Right lobe of liver (tissue), 6 donors: ENCODE data around the gene OVCA2. TPM values are rescaled to one million over a fixed set of nuclear protein-coding genes. Genes with fewer than 3 reads are reported as not detected.

Experiments used
- ATAC-seq, 4 donors: fragments of 200-7000 bp; cut with Tn5 transposase; one replicate each; pipeline ENCODE4 v1.9.1; 2020; ENCODE audit warnings: mild to moderate bottlenecking in 4 of 4, moderate library complexity in 4 of 4
- DNase-seq, 3 donors: peaks; one replicate each; pipeline ENCODE4 v3.0.0-alpha.2; 2020
- H3K27ac ChIP-seq, 3 donors: fragments of 200-600 bp; one replicate each; pipeline ENCODE4 v1.8.0; 2022
- H3K27me3 ChIP-seq, 2 donors: fragments of 200-600 bp; one replicate each; pipeline ENCODE4 v1.8.0; 2022
- H3K36me3 ChIP-seq, 4 donors: fragments of 200-600 bp; sonication (generic) in 1 of 4; one replicate each; pipeline versions ENCODE4 v1.5.1 to v1.8.0; 2017 to 2022; ENCODE audit warnings: control low read depth in 1 of 4
- H3K4me1 ChIP-seq, 4 donors: fragments of 200-600 bp; sonication (generic) in 1 of 4; one replicate each; pipeline versions ENCODE4 v1.5.1 to v1.8.0; 2017 to 2022; ENCODE audit warnings: control low read depth in 1 of 4
- H3K4me3 ChIP-seq, 3 donors: fragments of 200-600 bp; one replicate each; pipeline ENCODE4 v1.8.0; 2022
- H3K9me3 ChIP-seq, 4 donors: fragments of 200-600 bp; sonication (generic) in 1 of 4; one replicate each; pipeline versions ENCODE4 v1.5.1 to v1.8.0; 2017 to 2022; ENCODE audit warnings: control low read depth in 1 of 4
- CTCF ChIP-seq, 4 donors: fragments of 200-600 bp in 3 of 4; fragments of 450-650 bp in 1 of 4; IDR thresholded peaks; one replicate each; pipeline versions ENCODE4 v1.5.1 to v1.8.0; 2016 to 2022; ENCODE audit warnings: antibody characterized with exemption in 4 of 4, mild to moderate bottlenecking in 2 of 4
- POLR2A ChIP-seq: fragments of 450-650 bp; IDR thresholded peaks from one replicate; pipeline ENCODE4 v1.6.1; 2017; ENCODE audit warnings: antibody characterized with exemption, mild to moderate bottlenecking
- WGBS: methylation state at CpG from one replicate; pipeline ENCODE4 v1.1.6; 2018; ENCODE audit warnings: low coverage, low lambda C conversion rate; ENCODE audit not compliant: insufficient coverage; ENCODE audit errors: missing lambda C conversion rate; 5-methylcytosine and 5-hydroxymethylcytosine counted together
- intact Hi-C, 2 donors: fragments of 100-400 bp; cut with DNase I; formaldehyde crosslinking; loops; one replicate each; pipeline versions ENCODE4 v1.11.2 to v1.14.1; 2022
- long read RNA-seq: library from polyadenylated mRNA; unstranded; transcript quantifications from one replicate; pipeline ENCODE4 v2.0.0, GENCODE V29; 2019
- total RNA-seq, 6 experiments: library from RNA; depleted of rRNA in 2 of 6; stranded (reverse); fragments of >200 nt in 2 of 6; fragmentation: NEBNext Ultra II Directional in 3 of 6; extraction: Animal tissue kit (Norgen Biotek cat#: 25700) in 3 of 6; gene quantifications; one replicate each; pipeline versions ENCODE4 v1.1.0 to v1.2.4, GENCODE V29; 2016 to 2023
- donor health status: DM: no; HTN: yes; CAD: no.
- donor health status: DM: no; HTN: no; CAD: no.
- donor health status: DM: no; HTN: no; CAD: no.
- donor health status: DM: no; HTN: yes; CAD: no.
- donor health status: DM: no; HTN: yes; CAD: no.

Gene OVCA2
- 10 to 100 TPM; 10.3 to 36.2 (median 14.8) TPM for total RNA-seq
- long read RNA-seq, transcript OVCA2-201 (2 exons, 1,122 nt), result major isoform, 8 of 13 reads
- long read RNA-seq, partial matches to known transcripts, result 0 of 13 reads
- long read RNA-seq, other reads (novel, unspliced or antisense), result 5 of 13 reads

- ATAC-seq (peak; percentile 93 to 98 (median 95)), DNase-seq (peak; percentile 96 to 97 (median 97))
- H3K4me1 ChIP-seq, result peaks cover 0 to 13% (median 0%) of the 10 kb centered on the region in 4 donors
- intact Hi-C loops, result loop anchor here (5.0 kb wide), 1 partner anchor 134 kb away; no protein-coding TSS in a partner anchor
- no peaks in the 10 kb centered on the region for H3K9me3 ChIP-seq
- H3K27ac ChIP-seq, result peak within 1 kb of the TSS; percentile 57 to 83 (median 77)
- peak within 1 kb of the TSS; percentile 64 to 98 (median 88) for H3K4me3 ChIP-seq
- no peaks in the 10 kb centered on the region for H3K27me3 ChIP-seq
- H3K36me3 ChIP-seq, result peaks cover 0 to 6% (median 3%) of the 10 kb centered on the region in 4 donors
- WGBS, result 0% methylated on average over 17 of the region's 93 CpGs
- TF ChIP-seq POLR2A, result peak; percentile 71
- peak; percentile 33 to 53 (median 42) for TF ChIP-seq CTCF (IDR thresholded peaks at IDR 0.05)
These were observed at the start of gene OVCA2 for GRCh38 chr17:2041561-2042389. Gene OVCA2 (plus strand): TSS chr17:2042022. CDS start chr17:2042048, 26 bp downstream.

GRCh38 chr17:1992541-1992940, 49.3 kb upstream of the OVCA2 start:
- intact Hi-C loops, result no loop called here
- ATAC-seq (no peak), DNase-seq (no peak)
- TF ChIP-seq POLR2A, result no peak
- no peak for TF ChIP-seq CTCF (IDR thresholded peaks at IDR 0.05)
- Histone ChIP-seq H3K4me3 (no peak overlapping the region), H3K4me1 (peaks cover 0 to 27% (median 6%) of the 10 kb centered on the region in 4 donors), H3K9me3 (no peaks in the 10 kb centered on the region), H3K27me3 (no peaks in the 10 kb centered on the region), H3K27ac (no peak overlapping the region), H3K36me3 (no peaks in the 10 kb centered on the region)
- 81% methylated on average over 5 of the region's 10 CpGs for WGBS

- Histone ChIP-seq H3K9me3 (no peaks in the 10 kb centered on the region), H3K27me3 (no peaks in the 10 kb centered on the region), H3K4me1 (peaks cover 0 to 40% (median 10%) of the 10 kb centered on the region in 4 donors), H3K27ac (peak overlapping the region in 1 of 3 donors; percentile 9), H3K4me3 (peak overlapping the region in 1 of 3 donors; percentile 77), H3K36me3 (no peaks in the 10 kb centered on the region)
- DNase-seq, result no peak
- intact Hi-C loops, result no loop called here
- ATAC-seq, result no peak
- WGBS, result 92% methylated on average over 4 of the region's 4 CpGs
- TF ChIP-seq POLR2A (no peak), CTCF (IDR thresholded peaks at IDR 0.05) (no peak)
These were observed 47.1 kb upstream of the OVCA2 start for GRCh38 chr17:1994707-1995106.

- no peaks in the 10 kb centered on the region for H3K9me3 ChIP-seq
- DNase-seq, result no peak
- no peak for TF ChIP-seq CTCF (IDR thresholded peaks at IDR 0.05)
- no peak for TF ChIP-seq POLR2A
- intact Hi-C loops, result no loop called here
- peak overlapping the region; percentile 22 to 77 (median 34) for H3K4me3 ChIP-seq
- no peaks in the 10 kb centered on the region for H3K36me3 ChIP-seq
- H3K4me1 ChIP-seq, result peaks cover 0 to 47% (median 17%) of the 10 kb centered on the region in 4 donors
- H3K27me3 ChIP-seq, result no peaks in the 10 kb centered on the region
- peak overlapping the region; percentile 9 to 57 (median 13) for H3K27ac ChIP-seq
- peak; percentile 2 to 43 (median 26) for ATAC-seq
- 46% methylated on average over 15 of the region's 16 CpGs for WGBS
These were observed 46.4 kb upstream of the OVCA2 start for GRCh38 chr17:1995321-1995892.
